GM20000 (cell line): ENCODE data around the gene ZNF732.
"Not testable (repeated sequence)": the region's sequence is repeated elsewhere in the genome, so short reads cannot be mapped to it uniquely, and the experiment has no call there.

Experiments
- DNase-seq: peaks from one replicate; pipeline ENCODE4 v3.0.0; 2012; ENCODE audit warnings: low spot score
- TF ChIP-seq, protein P1 (sequence below): IDR thresholded peaks from 2 replicates; pipeline ENCODE4 v1.5.1; 2012; ENCODE audit warnings: mild to moderate bottlenecking, control low read depth; ENCODE audit errors: extremely low read depth, missing control alignments

Gene ZNF732

GRCh38 chr4:294732-295131 is 10.5 kb downstream of the ZNF732 start:
- DNase-seq = no peak
- TF ChIP-seq, protein P1, sequence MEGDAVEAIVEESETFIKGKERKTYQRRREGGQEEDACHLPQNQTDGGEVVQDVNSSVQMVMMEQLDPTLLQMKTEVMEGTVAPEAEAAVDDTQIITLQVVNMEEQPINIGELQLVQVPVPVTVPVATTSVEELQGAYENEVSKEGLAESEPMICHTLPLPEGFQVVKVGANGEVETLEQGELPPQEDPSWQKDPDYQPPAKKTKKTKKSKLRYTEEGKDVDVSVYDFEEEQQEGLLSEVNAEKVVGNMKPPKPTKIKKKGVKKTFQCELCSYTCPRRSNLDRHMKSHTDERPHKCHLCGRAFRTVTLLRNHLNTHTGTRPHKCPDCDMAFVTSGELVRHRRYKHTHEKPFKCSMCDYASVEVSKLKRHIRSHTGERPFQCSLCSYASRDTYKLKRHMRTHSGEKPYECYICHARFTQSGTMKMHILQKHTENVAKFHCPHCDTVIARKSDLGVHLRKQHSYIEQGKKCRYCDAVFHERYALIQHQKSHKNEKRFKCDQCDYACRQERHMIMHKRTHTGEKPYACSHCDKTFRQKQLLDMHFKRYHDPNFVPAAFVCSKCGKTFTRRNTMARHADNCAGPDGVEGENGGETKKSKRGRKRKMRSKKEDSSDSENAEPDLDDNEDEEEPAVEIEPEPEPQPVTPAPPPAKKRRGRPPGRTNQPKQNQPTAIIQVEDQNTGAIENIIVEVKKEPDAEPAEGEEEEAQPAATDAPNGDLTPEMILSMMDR = no peak

DNA sequence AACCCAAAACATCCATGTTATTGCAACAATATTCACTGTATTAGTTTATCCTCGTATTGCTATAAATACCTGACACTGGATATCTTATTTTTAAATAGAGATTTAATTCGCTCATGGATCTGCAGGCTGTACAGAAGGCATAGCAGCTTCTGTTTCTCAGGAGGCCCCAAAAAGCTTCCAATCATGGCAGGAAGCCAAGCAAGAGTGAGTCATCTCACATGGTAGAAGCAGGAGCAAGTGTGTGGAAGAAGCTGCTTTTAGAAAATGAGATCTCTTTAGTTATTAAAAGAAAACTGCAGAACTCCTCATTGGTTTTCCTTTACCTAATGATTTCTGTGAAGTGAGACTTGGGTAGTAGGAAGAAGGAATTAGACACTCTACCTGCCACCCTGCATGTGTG is 16.4 kb downstream of the ZNF732 start:
- no peak for DNase-seq
- TF ChIP-seq, protein P1 = no peak

DNA sequence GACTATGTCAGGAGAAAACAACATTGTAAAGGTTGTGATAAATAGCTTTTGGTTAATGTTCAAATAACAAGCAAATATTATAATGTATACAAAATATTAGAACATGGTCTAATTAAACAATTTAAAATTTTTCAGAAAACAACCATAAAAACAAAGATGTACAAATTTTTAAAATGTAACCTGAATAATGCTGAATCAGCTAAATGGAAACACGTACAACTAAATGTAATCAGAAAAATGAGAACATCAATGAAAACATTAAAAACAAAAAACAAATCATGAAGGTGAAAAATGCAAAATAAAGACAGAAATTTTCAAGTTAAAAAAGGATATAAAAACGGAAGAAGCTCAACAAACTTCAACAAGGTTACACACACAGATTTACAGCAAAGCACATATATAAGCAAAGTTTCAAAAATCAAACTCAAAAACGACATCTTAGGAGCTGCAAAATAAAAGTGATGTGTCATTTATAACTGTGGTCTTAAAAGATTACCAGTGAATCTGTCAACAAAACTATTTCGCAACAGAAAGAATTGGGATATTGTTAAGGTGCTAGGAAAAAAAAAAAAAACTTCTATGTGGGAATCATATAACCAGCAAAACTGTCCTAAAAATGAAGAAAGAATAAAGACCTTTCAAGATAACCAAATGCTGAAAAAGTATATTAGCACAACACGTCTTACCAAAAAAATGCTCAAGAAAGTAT is 31.8 kb downstream of the ZNF732 start:
- TF ChIP-seq, protein P1 = no peak
- no peak for DNase-seq

- TF ChIP-seq, protein P1 = no peak
- no peak for DNase-seq
These were observed 33.7 kb downstream of the ZNF732 start for GRCh38 chr4:271492-272103.

- DNase-seq = not testable (repeated sequence)
These were observed 46.0 kb downstream of the ZNF732 start for GRCh38 chr4:259240-259639.

DNA sequence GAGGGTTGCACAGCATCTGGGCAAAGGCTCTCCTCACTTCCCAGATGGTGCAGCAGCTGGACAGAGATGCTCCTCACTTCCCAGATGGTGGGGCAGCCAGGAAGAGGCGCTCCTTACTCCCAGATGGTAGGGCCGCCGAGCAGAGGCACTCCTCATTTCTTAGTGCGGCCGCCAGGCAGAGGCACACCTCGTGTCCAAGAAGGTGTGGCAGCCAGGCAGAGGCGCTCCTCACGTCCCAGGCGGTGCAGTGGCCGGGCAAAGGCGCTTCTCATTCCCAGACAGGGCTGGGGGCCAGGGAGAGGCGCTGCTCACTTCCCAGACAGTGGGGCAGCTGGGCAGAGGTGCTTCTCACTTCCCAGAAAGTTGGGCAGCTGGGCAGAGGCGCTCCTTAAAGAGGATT is 48.8 kb downstream of the ZNF732 start:
- TF ChIP-seq, protein P1 = no peak
- DNase-seq = no peak

GRCh38 chr4:253936-254756 is 51.1 kb downstream of the ZNF732 start:
- no peak for DNase-seq
- TF ChIP-seq, protein P1 = no peak
